Trophoblast cell (in vitro differentiated cells and primary cell): ENCODE data around the gene RFTN1. TPM values are rescaled to one million over a fixed set of nuclear protein-coding genes. Genes with fewer than 3 reads are reported as not detected.

Source experiments
- DNase-seq, 2 donors: peaks; one replicate each; pipeline ENCODE4 v3.0.0-alpha.2; 2016
- H2AFZ ChIP-seq: 2 replicates; pipeline ENCODE4 v1.6.1; 2013; ENCODE audit warnings: low read length, moderate library complexity, mild to moderate bottlenecking; ENCODE audit not compliant: insufficient read depth, poor library complexity
- H2AK5ac ChIP-seq: 2 replicates; pipeline ENCODE4 v1.6.1; 2013; ENCODE audit warnings: mild to moderate bottlenecking, low read length
- H2BK120ac ChIP-seq: 2 replicates; pipeline ENCODE4 v1.6.1; 2013; ENCODE audit warnings: low read length, mild to moderate bottlenecking, moderate library complexity; ENCODE audit not compliant: insufficient read depth, poor library complexity
- H2BK12ac ChIP-seq: 2 replicates; pipeline ENCODE4 v1.6.1; 2013; ENCODE audit warnings: mild to moderate bottlenecking, low read length, moderate library complexity
- H2BK5ac ChIP-seq: 2 replicates; pipeline ENCODE4 v1.6.1; 2013; ENCODE audit warnings: low read length, low read depth, moderate library complexity, mild to moderate bottlenecking; ENCODE audit not compliant: poor library complexity
- H3K14ac ChIP-seq: 2 replicates; pipeline ENCODE4 v1.6.1; 2013; ENCODE audit warnings: mild to moderate bottlenecking, low read length
- H3K18ac ChIP-seq: 2 replicates; pipeline ENCODE4 v1.6.1; 2013; ENCODE audit warnings: mild to moderate bottlenecking, low read length
- H3K23ac ChIP-seq: 2 replicates; pipeline ENCODE4 v1.6.1; 2013; ENCODE audit warnings: low read length
- H3K27ac ChIP-seq: 2 replicates; pipeline ENCODE4 v1.5.1; 2013; ENCODE audit warnings: low read depth, mild to moderate bottlenecking, inconsistent platforms, low read length, moderate library complexity
- H3K27me3 ChIP-seq: 2 replicates; pipeline ENCODE4 v1.6.1; 2013; ENCODE audit warnings: inconsistent platforms, mild to moderate bottlenecking, low read length, moderate library complexity; ENCODE audit not compliant: insufficient read depth
- H3K36me3 ChIP-seq, 2 experiments: 1 replicate in 1 of 2; 2 replicates in 1 of 2; pipeline ENCODE4 v1.6.1; 2013; ENCODE audit warnings: low read length in 2 of 2, mild to moderate bottlenecking in 2 of 2, moderate library complexity in 1 of 2; ENCODE audit not compliant: insufficient read depth in 2 of 2, control insufficient read depth in 1 of 2
- H3K4ac ChIP-seq: 2 replicates; pipeline ENCODE4 v1.6.1; 2013; ENCODE audit warnings: low read depth, mild to moderate bottlenecking, low read length, moderate library complexity
- H3K4me1 ChIP-seq, 2 experiments: 1 replicate in 1 of 2; 2 replicates in 1 of 2; pipeline ENCODE4 v1.6.1; 2013; ENCODE audit warnings: low read length in 2 of 2, mild to moderate bottlenecking in 2 of 2, moderate library complexity in 1 of 2; ENCODE audit not compliant: insufficient read depth in 2 of 2, control insufficient read depth in 1 of 2
- H3K4me2 ChIP-seq: 2 replicates; pipeline ENCODE4 v1.6.1; 2013; ENCODE audit warnings: inconsistent platforms, mild to moderate bottlenecking, low read length, moderate library complexity
- H3K4me3 ChIP-seq: 2 replicates; pipeline ENCODE4 v1.5.1; 2013; ENCODE audit warnings: mild to moderate bottlenecking, low read depth, low read length, inconsistent platforms
- H3K79me1 ChIP-seq: one replicate; pipeline ENCODE4 v1.6.1; 2013; ENCODE audit warnings: low read length
- H3K79me2 ChIP-seq: 2 replicates; pipeline ENCODE4 v1.6.1; 2013; ENCODE audit warnings: low read length, mild to moderate bottlenecking; ENCODE audit not compliant: control insufficient read depth, insufficient read depth, poor library complexity
- H3K9ac ChIP-seq: 2 replicates; pipeline ENCODE4 v1.6.1; 2013; ENCODE audit warnings: mild to moderate bottlenecking, low read length
- H3K9me3 ChIP-seq: 2 replicates; pipeline ENCODE4 v1.6.1; 2013; ENCODE audit warnings: low read depth, mild to moderate bottlenecking, control low read depth, inconsistent platforms, low read length; ENCODE audit not compliant: insufficient read depth
- H4K12ac ChIP-seq: 2 replicates; pipeline ENCODE4 v1.6.1; 2013; ENCODE audit warnings: low read depth, mild to moderate bottlenecking, low read length, moderate library complexity
- H4K8ac ChIP-seq: 2 replicates; pipeline ENCODE4 v1.6.1; 2013; ENCODE audit warnings: low read depth, mild to moderate bottlenecking, low read length, moderate library complexity
- H4K91ac ChIP-seq: one replicate; pipeline ENCODE4 v1.6.1; 2013; ENCODE audit warnings: low read depth, mild to moderate bottlenecking, low read length, moderate library complexity
- WGBS: extraction: QIAGEN DNeasy Blood & Tissue Kit; methylation state at CpG from one replicate; pipeline ENCODE4 v1.1.7; 2013; ENCODE audit warnings: missing lambda C conversion rate; ENCODE audit not compliant: insufficient read length, insufficient coverage; ENCODE audit errors: extremely low coverage; 5-methylcytosine and 5-hydroxymethylcytosine counted together
- polyA plus RNA-seq: library from polyadenylated mRNA; stranded (reverse); fragments of 200-250 nt; gene quantifications from 2 replicates; pipeline ENCODE4 v1.2.3, GENCODE V29; 2013

RFTN1 gene, protein sequence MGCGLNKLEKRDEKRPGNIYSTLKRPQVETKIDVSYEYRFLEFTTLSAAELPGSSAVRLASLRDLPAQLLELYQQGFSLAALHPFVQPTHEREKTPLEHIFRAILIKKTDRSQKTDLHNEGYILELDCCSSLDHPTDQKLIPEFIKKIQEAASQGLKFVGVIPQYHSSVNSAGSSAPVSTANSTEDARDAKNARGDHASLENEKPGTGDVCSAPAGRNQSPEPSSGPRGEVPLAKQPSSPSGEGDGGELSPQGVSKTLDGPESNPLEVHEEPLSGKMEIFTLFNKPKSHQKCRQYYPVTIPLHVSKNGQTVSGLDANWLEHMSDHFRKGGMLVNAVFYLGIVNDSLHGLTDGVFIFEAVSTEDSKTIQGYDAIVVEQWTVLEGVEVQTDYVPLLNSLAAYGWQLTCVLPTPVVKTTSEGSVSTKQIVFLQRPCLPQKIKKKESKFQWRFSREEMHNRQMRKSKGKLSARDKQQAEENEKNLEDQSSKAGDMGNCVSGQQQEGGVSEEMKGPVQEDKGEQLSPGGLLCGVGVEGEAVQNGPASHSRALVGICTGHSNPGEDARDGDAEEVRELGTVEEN
- polyA plus RNA-seq = 5.4 and 5.8 TPM in 2 replicates

DNA sequence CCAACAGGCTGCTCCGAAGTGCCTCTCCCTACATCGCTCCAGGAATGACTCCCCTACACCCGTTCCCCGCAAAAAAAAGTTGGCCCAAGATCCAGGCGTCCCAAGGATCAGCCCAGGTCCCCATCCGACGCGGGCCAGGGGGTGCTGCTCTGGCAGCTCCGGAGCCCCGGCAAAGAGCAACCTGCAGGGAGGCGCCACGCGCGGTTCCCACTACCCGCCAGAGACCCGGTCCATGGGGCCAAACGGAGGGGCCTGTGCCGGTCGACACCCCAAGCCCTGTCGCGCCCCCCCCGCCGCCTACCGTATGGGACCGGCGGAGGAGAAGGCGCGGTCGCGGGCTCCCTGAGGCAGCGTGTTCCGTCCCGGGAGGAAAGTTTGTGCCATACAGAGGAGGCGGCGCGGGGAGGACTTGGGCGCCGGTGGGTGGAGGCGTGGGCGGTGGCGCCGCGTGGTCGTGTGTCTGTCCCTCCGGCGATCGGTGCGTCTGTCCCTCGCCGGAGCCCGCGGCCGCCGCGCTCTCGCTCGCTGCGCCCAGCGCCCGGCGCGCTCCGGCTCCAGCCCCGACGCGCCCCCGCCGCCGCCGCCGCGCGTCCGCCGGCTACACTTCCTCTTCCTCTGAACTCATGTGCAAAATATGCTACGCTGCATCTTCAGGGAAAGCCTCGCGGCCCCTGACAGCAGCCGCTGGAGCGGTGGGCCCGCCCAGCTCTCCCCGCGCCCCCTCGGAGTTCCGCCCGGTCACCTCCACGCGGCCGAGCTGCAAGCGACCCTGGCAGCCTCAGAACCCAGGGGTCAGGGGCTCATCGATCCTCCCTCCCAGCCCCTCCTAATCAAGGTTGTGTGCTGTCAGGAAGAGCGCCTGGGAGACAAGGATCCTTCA lies at the start of gene RFTN1:
RFTN1 (minus strand) TSS at position 559 of the 880 bp plus-strand sequence. CDS start 19,830 bp downstream, outside the sequence.
- H3K4me2 ChIP-seq = peak within 1 kb of the TSS; percentile 76
- H2AFZ ChIP-seq = peak within 1 kb of the TSS; percentile 87
- no CpG with 5 or more reads among the region's 92 CpGs for WGBS
- H3K4me1 ChIP-seq = peaks cover 8 to 11% of the 10 kb centered on the region in 2 experiments
- peak within 1 kb of the TSS; percentile 76 for H3K18ac ChIP-seq
- peak within 1 kb of the TSS; percentile 82 for H4K8ac ChIP-seq
- peak within 1 kb of the TSS; percentile 57 for H2BK120ac ChIP-seq
- peak within 1 kb of the TSS; percentile 18 for H2BK5ac ChIP-seq
- H3K14ac ChIP-seq = peak within 1 kb of the TSS; percentile 61
- H3K79me1 ChIP-seq = peaks cover 7% of the 10 kb centered on the region
- H4K91ac ChIP-seq = peak within 1 kb of the TSS; percentile 70
- DNase-seq = peak; percentile 21 to 58
- H3K9ac ChIP-seq = peak within 1 kb of the TSS; percentile 67
- no peak within 1 kb of the TSS for H3K27ac ChIP-seq
- H2AK5ac ChIP-seq = no peak within 1 kb of the TSS
- no peaks in the 10 kb centered on the region for H3K9me3 ChIP-seq
- peak within 1 kb of the TSS; percentile 85 for H3K4me3 ChIP-seq
- H3K23ac ChIP-seq = no peak within 1 kb of the TSS
- no peaks in the 10 kb centered on the region for H3K36me3 ChIP-seq
- H4K12ac ChIP-seq = peak within 1 kb of the TSS; percentile 59
- H3K79me2 ChIP-seq = peaks cover 6% of the 10 kb centered on the region
- H3K4ac ChIP-seq = peak within 1 kb of the TSS; percentile 27
- peaks cover 26% of the 10 kb centered on the region for H3K27me3 ChIP-seq
- peak within 1 kb of the TSS; percentile 73 for H2BK12ac ChIP-seq

DNA sequence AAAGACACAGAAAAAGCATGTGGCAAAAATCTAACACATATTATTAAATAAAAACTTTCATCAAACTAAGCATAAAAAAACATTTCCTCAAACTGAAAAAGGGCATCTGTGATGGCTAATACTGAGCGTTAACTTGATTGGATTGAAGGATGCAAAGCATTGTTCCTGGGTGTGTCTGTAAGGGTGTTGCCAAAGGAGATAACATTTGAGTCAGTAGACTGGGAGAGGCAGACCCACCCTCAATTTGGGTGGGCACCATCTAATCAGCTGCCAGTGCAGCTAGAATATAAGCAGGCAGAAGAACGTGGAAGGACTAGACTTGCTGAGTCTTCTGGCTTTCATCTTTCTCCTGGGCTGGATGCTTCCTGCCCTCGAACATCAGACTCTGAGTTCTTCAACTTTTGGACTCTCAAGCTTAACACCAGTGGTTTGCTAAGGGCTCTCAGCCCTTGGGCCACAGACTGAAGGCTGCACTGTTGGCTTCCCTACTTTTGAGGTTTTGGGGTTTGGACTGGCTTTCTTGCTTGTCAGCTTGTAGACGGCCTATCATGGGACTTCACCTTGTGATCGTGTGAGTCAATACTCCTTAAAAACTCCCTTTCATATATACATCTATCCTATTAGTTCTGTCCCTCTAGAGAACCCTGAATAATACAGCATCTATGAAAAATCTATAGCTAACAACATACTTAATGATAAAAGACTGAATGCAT lies 46.3 kb upstream of the RFTN1 start:
- no peak overlapping the region for H3K14ac ChIP-seq

DNA sequence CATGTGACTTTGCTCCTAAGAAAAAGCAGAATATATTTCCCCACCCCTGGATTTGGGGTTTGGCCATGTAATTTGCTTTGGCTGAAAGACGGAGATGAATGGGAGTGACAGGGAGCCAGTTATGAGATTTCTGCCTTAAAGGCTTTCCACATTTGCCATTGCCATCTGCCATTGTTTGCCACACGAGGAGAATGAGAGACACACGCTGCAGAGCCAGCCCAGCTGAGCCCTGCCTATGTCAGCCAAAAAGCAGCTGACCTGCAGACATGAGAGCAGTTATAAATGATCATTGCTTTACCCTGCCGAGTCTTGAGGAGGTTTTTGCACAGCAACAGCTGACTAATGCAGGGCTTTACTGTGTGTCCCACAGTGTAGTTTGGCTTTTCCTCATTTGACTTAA lies 40.6 kb upstream of the RFTN1 start:
- no CpG with 5 or more reads among the region's 4 CpGs for WGBS
- Histone ChIP-seq H3K36me3 (no peaks in the 10 kb centered on the region), H3K4me1 (no peaks in the 10 kb centered on the region), H2BK12ac (no peak overlapping the region), H3K14ac (no peak overlapping the region), H2AK5ac (no peak overlapping the region), H3K79me2 (no peaks in the 10 kb centered on the region), H3K9me3 (no peaks in the 10 kb centered on the region), H3K4me2 (no peak overlapping the region), H3K27me3 (no peaks in the 10 kb centered on the region), H3K23ac (no peak overlapping the region), H3K27ac (no peak overlapping the region), H3K4ac (no peak overlapping the region), H3K9ac (no peak overlapping the region), H4K8ac (no peak overlapping the region), H2BK5ac (no peak overlapping the region), H4K91ac (no peak overlapping the region), H2BK120ac (no peak overlapping the region), H3K79me1 (no peaks in the 10 kb centered on the region), H4K12ac (no peak overlapping the region), H3K18ac (no peak overlapping the region), H2AFZ (no peak overlapping the region), H3K4me3 (no peak overlapping the region)
- no peak for DNase-seq

More for the DNA sequence above, 46.3 kb upstream of the RFTN1 start:
- H3K79me1 ChIP-seq = no peaks in the 10 kb centered on the region
- H2BK12ac ChIP-seq = no peak overlapping the region
- H4K91ac ChIP-seq = no peak overlapping the region
- no peaks in the 10 kb centered on the region for H3K9me3 ChIP-seq
- no peak overlapping the region for H4K12ac ChIP-seq
- H3K4ac ChIP-seq = no peak overlapping the region
- no peak overlapping the region for H2BK120ac ChIP-seq
- no peaks in the 10 kb centered on the region for H3K36me3 ChIP-seq
- no peak overlapping the region for H3K4me3 ChIP-seq
- no peak overlapping the region for H3K9ac ChIP-seq
- no peaks in the 10 kb centered on the region for H3K27me3 ChIP-seq
- H3K18ac ChIP-seq = no peak overlapping the region
- no peak for DNase-seq
- H3K4me1 ChIP-seq = no peaks in the 10 kb centered on the region
- no peak overlapping the region for H2AK5ac ChIP-seq
- no peaks in the 10 kb centered on the region for H3K79me2 ChIP-seq
- H4K8ac ChIP-seq = no peak overlapping the region
- WGBS = no CpG with 5 or more reads among the region's 5 CpGs
- no peak overlapping the region for H3K23ac ChIP-seq
- no peak overlapping the region for H3K27ac ChIP-seq
- H3K4me2 ChIP-seq = no peak overlapping the region
- no peak overlapping the region for H2BK5ac ChIP-seq
- H2AFZ ChIP-seq = no peak overlapping the region

DNA sequence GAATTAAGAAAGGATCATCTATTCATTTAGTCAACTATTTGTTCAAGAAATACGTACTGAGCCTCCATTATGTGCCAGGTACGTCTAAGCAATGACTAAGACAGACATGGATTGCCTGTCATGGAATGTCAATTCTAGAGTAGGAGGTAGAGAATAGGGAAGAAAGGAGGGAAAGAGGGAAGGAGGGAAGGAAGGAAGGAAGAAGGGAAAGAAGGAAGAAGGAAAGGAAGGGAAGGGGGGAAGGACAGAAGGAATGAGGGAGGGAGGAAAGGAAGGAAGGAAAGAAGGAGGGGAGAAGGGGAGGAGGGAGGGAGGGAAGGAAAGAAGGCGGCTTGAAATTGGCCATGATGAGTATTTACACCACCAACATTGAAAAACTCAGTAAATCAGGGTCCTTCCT lies 39.3 kb upstream of the RFTN1 start:
- Histone ChIP-seq H3K4me3 (no peak overlapping the region), H3K14ac (no peak overlapping the region)

More for the DNA sequence above, 39.3 kb upstream of the RFTN1 start:
- Histone ChIP-seq H3K23ac (no peak overlapping the region), H3K27me3 (no peaks in the 10 kb centered on the region), H3K4ac (no peak overlapping the region), H4K12ac (no peak overlapping the region), H2AK5ac (no peak overlapping the region), H3K4me2 (no peak overlapping the region), H2AFZ (no peak overlapping the region), H4K91ac (no peak overlapping the region), H3K9me3 (no peaks in the 10 kb centered on the region), H3K27ac (no peak overlapping the region), H2BK5ac (no peak overlapping the region), H3K4me1 (no peaks in the 10 kb centered on the region), H3K79me1 (no peaks in the 10 kb centered on the region), H2BK12ac (no peak overlapping the region), H4K8ac (no peak overlapping the region), H3K18ac (no peak overlapping the region), H3K36me3 (no peaks in the 10 kb centered on the region), H3K79me2 (no peaks in the 10 kb centered on the region), H3K9ac (no peak overlapping the region), H2BK120ac (no peak overlapping the region)
- DNase-seq = no peak
- no CpG with 5 or more reads among the region's 3 CpGs for WGBS
